T1000 (cell line): ENCODE measurements around the gene L3MBTL4.
"Not testable (repeated sequence)": the region's sequence is repeated elsewhere in the genome, so short reads cannot be mapped to it uniquely, and the experiment has no call there.

Experiments
- DNase-seq: peaks from one replicate; lab custom pipeline; 2025; ENCODE audit warnings: mixed read lengths; lab: John Stamatoyannopoulos, UW

L3MBTL4 gene

DNA sequence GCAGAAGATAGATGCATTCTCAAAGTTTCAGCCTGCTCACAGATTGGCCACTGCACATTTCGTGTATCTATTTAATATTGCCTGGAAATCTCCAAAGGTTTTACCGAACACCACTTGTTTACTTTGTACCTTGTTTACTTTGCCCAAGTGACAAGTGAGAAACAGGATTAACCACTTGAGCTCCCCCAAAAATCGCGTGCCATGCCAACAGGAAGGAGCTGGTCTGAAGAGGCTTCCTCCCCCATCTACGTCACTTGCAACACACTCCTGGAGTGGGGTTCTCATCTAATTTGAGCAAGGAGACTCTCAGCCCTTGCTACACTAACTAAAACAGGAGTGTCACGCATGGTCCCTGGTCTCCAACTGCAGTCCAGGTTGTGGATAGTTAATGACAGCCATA is 306.9 kb downstream of the L3MBTL4 start:
- no peak for DNase-seq

DNA sequence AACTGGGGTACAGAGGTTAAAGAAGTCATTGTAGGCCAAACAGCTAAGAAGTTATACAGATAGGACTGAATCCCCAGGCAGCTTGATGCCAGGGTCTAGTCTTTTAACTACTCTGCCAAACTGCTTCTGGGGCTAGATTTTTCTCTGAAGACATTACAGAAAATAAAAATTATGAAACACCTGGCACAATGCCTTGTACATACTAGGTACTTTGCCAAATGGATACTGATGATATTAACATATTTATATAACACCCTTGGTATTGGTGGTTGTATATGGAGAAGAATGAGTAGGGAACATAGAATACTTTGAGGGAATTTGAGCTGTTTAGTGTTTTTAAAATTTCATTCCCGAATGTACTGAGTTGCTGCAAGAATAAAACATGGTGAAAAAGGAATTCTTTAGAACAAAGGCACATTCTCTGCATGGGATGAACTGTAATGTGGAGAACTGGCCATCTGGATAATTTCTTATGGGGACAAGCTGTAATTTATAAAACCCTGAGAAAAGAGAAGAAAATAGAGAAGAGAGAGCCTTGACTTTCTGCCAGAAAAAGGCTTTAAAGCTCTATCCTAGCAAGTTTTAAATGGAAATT is 308.5 kb downstream of the L3MBTL4 start:
- DNase-seq = no peak

DNA sequence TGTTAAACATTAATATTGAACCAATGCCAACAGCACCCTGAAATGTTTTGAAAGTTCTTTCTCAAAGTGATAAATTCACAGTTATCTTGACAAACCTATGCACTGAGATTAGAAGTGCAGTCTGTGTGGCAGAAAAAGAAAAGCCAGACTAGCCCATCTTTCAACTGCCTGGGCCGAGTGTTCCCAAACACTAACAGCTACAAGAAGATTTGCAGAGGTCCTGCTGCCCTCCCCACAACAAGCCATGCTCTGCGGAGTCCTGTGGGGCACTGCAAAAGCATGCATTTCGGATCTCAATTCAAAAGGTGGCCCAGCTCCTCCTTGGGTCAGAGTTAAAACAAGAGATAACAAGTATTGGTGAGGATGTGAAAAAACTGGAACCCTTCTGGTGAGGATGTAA is 311.0 kb downstream of the L3MBTL4 start:
- no peak for DNase-seq

DNA sequence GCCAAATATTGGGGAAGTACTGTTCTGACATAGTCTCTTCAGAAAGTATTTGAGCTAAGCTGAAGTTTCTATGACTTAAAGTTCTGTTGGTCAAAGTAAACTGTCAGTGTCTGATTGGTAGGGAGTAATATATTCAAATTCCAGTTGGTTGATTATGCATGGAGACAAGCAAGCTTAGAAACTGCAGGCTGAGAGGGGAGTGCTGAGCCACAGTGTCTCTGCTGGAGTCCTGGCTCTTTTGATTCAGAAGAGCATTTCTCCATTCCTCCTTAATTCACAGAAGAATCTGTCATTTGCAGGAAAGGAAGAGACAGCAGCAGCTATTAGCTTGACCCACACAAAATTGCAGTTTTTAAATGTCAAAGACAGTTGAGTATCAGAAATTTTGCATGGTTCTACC is 318.0 kb downstream of the L3MBTL4 start:
- DNase-seq = no peak

DNA sequence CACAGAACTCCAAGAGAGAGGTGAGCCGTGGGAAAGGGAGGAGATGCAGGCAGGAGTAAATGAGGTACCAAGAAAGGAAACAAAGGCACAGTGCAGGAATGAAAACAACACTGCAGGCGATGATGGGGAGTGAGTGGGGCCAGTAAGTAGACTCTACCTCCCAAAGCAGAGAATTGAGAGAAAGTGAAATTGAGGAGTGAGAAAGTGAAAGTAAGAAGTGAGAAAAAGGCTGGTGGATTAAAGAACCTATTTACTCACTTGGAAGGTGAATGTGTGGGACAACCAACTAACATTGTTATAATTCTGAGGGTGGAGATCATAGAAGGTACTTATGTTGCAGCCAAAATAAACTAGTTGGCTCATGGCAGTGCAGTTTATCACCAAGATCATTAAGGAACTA is 326.3 kb downstream of the L3MBTL4 start:
- DNase-seq = no peak

DNA sequence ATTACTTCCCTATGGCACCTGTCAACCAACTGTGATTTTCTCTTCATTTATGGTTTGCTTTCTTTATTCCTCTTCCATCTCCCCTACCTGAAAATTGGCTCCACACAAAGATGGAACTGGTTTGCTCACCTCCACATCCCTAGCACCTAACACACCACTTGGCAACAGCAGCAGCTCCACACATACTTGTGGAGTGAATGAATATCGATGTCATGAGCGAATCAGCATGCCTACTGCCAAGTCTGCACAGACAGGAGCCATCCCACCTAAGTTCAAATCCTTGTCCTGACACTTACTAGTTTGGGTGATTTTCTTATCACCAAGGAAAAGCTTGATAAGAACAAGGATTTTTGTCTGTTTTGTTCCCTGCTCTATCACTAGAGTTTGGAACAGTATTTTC is 328.0 kb downstream of the L3MBTL4 start:
- DNase-seq = no peak

DNA sequence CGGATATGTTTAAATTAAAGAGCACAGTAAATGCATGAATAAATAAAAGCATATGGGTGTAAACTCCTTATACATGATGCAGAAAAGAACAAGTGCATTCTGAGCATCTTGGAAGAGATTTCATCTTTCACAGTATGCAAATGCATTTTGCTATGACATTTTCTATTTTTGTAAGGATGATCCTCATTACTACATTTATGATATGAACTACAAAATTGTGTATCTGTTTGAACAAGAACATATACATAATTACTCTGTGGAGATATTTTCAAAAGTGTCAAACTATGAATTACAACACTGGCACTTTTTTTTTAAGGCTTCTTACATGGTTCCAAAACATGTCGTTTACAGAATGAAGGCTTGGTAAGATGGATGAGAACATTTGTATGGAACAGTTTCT is 335.3 kb downstream of the L3MBTL4 start:
- no peak for DNase-seq

DNA sequence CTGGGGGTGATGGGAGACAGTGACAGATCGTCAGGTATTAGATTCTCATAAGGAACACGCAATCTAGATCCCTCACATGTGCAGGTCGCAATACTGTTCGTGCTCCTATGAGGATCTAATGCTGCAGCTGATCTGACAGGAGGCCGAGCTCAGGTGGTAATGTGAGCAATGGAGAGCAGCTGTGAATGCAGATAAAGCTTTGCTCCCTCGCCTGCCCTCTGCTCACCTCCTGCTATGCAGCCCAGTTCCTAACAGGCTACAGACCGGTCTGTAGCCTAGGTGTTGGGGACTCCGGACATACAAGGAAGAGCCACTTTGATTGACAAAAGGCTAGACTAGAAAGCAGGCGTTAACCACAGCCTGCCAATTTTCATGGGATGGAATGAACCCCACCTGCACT is 335.8 kb downstream of the L3MBTL4 start:
- DNase-seq = no peak

DNA sequence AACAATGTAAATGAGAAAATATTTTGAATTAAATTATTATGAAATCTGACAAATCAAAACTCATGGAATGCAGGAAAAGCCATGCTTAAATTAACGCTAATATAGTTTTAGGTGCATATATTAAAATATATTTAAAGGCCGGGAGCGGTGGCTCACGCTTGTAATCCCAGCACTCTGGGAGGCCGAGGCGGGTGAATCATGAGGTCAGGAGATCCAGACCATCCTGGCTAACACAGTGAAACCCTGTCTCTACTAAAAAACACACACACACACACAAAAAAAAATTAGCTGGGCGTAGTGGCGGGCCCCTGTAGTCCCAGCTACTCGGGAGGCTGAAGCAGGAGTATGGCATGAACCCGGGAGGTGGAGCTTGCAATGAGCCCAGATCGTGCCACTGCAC is 342.3 kb downstream of the L3MBTL4 start:
- DNase-seq = not testable (repeated sequence)

DNA sequence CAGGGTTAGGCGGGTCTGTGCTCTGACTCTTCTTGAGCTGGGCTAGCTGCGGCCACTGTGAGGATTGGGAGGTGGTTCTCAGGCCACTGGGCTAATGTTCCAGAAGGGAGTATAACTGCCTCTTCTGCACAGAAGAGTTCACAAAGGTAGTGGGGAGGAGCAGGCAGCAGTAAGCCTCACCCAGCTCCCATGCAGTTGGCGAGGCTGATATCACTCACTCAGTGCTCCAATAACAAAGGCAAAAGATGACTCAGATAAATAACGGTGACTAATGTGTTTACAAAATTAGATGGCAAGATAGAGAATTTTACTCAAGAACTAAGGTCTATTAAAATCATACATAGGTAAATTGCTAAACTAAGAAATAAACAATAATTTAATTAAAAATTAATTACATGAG is 345.2 kb downstream of the L3MBTL4 start:
- DNase-seq = peak; percentile 15

DNA sequence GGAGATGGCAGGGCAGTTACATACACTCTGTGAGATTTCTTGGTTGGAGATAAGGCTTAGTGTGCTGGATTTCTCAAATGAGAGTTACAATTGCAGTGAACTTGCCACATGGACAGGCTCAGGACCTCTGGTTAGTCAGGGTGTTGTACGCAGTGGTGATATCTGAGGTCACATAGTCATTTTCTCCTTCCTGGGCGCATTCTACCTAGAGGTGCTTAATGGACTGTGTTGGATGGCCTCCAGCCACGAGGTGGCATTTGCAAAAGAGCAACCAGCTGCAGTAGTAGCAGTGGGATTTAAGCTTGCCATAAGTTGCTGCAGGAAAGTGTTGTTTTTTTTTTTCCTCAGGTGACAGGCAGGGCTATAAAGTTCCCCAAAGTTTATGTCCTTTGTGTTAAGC is 345.6 kb downstream of the L3MBTL4 start:
- DNase-seq = no peak

DNA sequence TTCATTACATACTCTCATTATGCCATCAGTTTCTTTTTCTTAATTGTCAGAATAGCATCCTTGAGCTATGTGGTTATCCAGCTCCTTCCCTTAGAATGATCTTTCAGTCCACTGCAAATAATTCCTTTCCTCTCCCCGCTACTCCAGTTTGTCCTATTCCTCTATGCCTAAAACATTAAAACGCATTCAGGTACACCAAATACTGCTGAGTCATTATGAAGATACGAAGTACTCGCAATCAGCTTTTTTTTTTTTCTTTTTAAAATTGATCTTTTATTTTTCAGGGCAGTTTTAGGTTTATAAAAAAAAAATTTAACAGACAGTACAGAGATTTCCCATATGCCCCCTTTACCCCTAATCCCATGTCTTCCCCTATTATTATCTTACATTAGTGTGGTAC is 354.6 kb downstream of the L3MBTL4 start:
- DNase-seq = no peak

DNA sequence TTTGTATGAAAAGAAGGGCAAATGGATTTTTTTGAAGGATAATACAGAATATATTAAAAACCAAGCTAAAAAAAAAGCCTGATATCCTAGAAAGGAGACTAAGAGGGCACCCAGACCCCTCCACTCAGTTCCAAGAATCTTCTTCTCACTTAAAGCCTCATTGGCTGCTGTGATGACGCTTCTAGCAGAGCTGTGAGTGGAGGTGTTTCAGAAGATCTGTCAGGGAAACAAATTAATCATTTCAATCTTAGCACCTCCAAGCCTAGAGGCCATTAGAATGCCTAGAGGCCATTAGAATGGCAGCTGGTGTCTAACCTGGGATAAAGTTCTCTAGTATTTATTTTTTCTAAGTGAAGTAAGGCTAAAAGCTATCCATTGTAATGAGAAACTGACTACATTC is 355.2 kb downstream of the L3MBTL4 start:
- no peak for DNase-seq

DNA sequence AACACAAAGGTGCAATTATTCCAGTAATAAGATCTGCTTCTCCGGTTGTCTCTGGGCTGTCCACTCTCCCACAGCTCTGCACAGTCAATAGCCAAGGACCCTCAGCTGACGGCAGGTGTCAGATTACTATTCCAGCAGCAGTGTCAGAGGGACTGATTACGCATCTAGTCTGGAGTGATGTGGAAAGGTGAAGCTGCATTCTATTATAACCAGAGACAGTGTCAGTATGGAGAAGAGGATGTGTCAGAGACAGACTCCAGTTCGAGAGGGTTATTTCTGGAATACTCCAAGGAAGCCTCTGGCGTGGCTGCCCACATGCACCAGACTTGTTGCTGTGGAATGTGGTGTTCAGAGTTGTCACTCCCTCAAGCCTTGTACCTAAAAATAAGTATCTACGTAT is 355.8 kb downstream of the L3MBTL4 start:
- DNase-seq = no peak

DNA sequence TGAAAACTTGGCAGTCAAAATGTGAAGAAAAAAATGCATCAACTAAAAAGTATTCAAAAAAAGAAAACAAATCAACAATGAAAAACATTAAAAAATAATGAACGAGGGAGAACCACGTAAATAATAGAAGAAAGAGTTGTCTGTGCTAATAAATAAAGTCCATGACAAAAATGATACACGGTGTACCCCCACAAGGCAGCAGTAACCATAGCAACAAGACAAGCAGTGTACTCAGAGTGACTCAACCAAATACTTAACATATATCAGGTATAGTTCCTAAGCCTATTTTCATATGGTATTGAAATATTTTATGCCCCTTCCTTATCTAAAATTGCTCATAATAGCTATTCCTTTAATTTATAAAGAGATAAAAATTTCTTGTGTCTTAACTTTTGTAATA is 357.1 kb downstream of the L3MBTL4 start:
- DNase-seq = no peak

DNA sequence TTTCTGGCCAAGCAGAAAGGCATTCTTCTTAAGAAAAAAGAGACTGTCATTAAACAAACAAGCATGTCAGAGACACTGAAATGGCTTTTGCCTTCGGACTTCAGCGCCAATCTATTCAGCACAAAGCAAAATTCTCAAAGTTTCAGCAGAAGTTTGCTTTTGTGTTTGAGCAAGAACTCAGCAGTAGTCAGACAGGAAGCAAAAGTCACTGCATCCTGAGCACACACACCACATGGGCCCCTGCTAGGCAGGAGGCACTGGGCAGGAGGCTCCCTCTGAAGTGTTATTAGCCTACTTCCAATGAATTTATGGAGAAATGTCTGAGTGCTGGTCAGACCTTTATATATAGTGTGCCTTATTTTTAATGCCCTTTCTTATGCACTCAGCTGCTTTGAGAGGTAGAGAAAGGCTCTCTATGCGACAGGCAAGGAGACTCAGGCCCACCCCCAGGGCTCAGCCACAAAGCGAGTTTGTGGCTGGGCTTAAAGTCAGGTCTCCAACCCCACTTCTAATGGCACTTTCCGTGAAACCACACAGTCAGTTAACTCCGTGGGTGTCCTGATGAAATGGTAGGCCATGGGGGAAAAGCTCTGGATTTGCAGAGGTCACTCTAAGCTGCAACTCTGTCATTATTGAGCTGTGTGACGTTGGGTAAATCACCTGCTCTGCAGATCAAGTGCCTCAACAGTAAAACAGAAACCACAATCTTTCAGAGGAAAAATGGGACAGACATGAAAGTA is 358.4 kb downstream of the L3MBTL4 start:
- no peak for DNase-seq

DNA sequence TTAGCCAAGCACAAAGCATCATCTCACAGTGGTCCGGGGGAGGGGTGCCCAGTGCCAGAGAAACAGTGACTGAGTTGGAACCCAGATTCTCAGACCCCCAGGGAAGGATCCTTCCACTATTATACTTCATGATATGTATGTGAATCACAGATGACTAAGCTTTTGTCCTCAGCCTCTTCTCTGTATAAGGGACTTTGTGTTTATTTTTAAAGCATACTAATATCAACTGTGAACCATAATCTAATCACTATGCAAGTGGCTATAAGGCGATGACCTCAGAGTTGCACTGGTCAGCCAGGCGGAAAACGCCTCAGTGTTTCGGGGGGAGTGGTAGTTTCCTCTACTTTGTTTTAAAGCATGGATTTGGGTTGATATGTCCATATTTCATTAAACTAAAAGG is 359.0 kb downstream of the L3MBTL4 start:
- DNase-seq = peak; percentile 11

DNA sequence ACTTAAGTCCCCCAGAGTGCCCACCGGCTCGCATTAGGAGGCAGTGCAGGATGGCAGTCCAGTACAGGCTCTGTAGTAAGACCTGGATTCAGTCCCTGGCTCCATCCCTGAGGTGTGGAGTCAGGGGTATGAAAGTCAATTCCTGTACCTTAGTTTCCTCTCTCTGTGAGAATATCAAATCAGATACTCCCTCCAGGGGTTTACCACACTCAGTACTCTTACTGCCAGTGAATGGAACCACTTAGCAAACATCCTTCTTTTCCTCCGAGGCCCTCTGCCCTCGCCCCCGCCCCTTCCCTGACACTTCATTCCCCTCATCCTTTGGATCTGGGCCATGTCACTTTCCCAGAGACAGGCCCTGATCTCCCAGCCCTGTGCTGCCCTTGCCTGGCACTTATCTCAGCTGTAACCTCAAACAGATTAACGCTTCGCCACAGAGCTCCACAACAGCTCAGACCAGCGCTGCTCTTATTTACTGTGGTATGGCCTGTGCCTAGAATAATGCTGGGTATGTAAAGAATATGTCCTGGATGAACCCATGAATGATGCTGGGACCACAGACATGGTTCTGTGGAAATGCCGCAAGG is 360.4 kb downstream of the L3MBTL4 start:
- DNase-seq = no peak

DNA sequence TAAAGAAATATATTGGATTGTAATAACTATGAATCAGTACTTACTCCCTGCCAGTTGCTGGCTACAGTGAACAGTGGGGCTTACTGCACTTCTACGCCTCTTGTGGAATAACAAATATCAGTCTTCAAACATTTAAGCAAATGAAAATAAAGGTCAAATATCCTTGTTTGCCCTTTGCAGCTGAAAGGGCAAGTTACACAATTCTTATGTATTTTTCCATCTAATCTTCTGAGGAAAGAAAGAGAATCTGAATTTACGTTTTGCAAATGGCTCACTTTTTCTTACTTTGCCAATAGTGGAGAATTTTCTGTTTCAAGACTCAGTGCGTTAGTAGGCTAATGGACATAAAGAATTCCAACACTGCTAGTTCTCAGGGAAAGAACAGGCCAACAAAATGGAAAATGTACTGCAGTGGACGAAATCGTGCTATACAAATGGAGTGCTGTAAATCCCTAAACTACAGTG is 362.2 kb downstream of the L3MBTL4 start:
- DNase-seq = no peak

DNA sequence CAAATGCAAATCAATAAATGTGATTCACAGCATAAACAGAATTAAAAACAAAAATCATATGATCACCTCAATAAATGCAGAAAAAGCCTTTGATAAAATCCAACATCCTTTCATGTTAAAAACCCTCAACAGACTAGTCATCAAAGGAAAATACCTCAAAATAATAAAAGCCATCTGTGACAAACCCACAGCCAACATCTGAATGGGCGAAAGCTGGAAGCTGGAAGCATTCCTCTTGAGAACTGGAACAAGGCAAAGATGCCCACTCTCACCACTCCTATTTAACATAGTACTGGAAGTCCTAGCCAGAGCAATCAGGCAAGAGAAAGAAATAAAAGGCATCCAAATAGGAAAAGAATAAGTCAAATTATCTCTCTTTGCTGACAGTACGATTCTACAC is 367.1 kb downstream of the L3MBTL4 start:
- not testable (repeated sequence) for DNase-seq

DNA sequence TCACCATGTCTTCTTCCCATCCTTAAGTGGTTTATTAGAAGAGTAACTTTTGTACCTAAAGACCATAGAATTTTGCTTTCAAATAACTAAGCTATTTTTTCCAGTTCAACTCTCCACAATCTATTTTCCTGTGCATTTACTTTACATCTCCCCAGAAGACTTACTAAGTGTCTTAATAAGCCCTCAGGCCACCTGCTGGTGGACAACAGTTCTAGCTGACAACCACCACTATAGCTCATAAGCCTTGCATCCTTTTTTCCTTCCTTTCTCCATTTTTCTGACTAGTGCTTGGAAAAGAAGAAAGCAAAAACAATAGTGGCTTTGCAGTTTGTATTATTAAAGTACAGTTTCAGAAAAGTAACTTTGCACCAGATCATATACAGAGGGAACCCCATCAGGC is 369.9 kb downstream of the L3MBTL4 start:
- DNase-seq = no peak

DNA sequence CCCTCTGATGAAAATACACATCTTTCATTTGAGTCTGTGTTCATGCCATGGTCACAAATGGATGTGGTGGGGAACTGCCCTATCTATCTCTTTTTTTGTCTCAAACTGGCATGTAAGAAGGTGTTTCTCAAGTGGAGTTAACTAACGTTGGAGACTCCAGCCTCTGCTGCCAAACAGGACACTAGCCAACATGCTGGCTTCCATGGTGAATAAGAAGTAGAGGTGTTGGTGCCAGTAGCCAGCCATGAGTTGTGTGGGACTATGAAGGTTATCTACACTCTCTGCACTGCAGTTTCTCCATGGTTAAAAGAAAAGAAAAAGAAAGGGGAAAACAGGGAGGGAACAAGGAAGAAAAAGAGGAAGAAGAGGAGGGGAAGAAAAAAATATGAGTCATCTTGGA is 370.4 kb downstream of the L3MBTL4 start:
- DNase-seq = no peak

DNA sequence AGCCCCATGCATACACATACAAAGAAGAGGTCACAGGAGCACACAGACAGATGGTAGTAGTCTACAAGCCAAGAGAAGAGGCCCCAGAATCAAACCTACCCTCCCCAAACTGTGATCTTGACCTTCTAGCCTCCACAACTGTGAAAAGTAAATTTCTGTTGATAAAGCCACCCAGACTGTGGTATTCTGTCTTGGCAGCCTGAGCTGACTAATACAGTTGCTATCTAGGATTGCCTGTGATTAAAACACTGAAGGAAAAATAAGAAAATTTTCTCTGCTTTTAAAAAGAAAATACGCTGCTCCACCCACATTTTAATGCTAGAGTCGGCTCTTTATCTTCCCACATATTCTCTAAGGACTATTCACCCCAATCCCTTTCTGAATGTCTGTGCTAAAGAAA is 375.7 kb downstream of the L3MBTL4 start:
- DNase-seq = no peak

DNA sequence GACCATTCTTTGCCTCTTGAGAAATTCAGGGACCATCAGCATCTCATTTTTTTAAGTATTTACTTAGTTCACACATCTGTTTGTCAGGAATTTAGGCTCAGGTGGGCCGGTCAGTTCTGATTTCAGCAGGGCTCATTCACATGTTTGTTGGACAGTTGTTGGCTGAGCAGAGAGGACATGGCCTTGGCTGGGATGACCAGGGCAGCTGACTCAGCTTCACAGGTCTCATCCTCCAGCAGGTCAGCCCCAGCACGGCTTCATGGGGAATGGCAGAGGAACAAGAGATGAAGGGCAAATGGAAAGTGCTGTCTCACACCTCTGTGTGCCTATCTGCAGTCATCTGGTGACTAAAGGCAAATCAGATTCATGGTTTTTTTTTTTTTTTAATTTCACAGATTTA is 383.3 kb downstream of the L3MBTL4 start:
- no peak for DNase-seq
